ENCODE measurements around the gene CASZ1.

GRCh38 chr1:10601342-10602070 is 194.9 kb downstream of the CASZ1 start:
- TF ChIP-seq, protein P1, sequence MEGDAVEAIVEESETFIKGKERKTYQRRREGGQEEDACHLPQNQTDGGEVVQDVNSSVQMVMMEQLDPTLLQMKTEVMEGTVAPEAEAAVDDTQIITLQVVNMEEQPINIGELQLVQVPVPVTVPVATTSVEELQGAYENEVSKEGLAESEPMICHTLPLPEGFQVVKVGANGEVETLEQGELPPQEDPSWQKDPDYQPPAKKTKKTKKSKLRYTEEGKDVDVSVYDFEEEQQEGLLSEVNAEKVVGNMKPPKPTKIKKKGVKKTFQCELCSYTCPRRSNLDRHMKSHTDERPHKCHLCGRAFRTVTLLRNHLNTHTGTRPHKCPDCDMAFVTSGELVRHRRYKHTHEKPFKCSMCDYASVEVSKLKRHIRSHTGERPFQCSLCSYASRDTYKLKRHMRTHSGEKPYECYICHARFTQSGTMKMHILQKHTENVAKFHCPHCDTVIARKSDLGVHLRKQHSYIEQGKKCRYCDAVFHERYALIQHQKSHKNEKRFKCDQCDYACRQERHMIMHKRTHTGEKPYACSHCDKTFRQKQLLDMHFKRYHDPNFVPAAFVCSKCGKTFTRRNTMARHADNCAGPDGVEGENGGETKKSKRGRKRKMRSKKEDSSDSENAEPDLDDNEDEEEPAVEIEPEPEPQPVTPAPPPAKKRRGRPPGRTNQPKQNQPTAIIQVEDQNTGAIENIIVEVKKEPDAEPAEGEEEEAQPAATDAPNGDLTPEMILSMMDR (IDR thresholded peaks at IDR 0.05; ENCODE audit: poor library complexity), result no peak
- TF ChIP-seq EZH2phosphoT487 (IDR thresholded peaks at IDR 0.05; ENCODE audit: low read depth, severe bottlenecking, unreplicated experiment), result no peak

Measured in hepatocyte (in vitro differentiated cells).